ENCODE data around the gene GLS.
"Not testable (repeated sequence)": the region's sequence is repeated elsewhere in the genome, so short reads cannot be mapped to it uniquely, and the experiment has no call there.

GLS gene

DNA sequence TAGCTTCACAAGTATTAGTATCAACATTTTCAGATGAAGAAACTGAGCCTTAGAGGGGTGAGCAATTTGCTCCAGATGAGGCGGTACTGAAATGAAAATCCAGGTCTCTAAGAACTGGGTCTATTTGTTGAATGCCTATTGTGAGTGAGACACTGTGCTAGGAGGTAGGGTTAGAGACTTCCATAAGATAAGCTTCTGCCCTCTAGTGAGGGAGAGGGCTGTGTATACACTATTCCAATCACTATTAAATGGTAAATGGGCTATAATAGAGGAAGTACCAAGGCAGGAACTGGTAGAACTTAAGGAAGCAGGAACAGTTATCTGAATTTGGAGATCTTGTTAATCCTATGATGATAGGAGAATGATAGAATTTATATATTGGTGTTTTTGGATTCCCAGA lies 23.6 kb upstream of the GLS start:
- no peak for DNase-seq (ENCODE audit: low read depth)

- no peak for DNase-seq (ENCODE audit: low read depth)
These were observed 21.8 kb upstream of the GLS start for GRCh38 chr2:190858817-190859216.

- no peak for DNase-seq (ENCODE audit: low read depth)
These were observed 21.0 kb upstream of the GLS start for GRCh38 chr2:190859347-190860297.

DNA sequence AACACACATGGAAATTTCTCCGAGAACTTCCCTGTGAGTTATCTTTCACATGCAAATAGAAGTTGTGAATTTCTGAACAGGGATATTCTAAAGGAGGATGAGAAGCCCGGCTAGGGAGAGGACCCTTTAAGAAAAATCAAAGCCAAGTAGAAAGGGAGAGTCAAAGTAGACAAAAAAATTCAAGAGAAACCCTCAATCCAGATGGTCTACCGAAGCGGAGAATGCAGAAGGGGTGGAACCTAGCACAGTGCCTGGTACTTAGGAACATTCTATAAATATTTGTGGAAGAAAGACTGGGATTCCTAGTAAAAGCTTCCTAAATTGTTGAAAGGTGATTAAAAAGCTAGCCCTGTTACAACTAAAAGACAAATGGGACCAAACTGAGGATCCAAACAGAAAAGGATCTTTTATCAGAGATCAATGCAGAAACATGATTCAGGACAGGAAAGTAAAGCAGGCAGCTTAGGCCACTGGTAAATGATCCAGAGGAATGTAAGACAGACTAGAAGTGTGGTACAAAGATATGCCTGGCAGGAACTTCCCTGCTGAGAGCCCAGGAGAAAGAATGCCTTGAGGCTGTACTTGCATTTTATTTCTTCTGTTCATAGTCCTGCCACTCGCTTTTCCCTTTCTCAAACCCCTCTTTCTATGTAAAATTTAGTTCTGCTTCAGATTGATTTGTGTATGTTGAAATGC lies 19.5 kb upstream of the GLS start:
- no peak for DNase-seq (ENCODE audit: low read depth)

DNA sequence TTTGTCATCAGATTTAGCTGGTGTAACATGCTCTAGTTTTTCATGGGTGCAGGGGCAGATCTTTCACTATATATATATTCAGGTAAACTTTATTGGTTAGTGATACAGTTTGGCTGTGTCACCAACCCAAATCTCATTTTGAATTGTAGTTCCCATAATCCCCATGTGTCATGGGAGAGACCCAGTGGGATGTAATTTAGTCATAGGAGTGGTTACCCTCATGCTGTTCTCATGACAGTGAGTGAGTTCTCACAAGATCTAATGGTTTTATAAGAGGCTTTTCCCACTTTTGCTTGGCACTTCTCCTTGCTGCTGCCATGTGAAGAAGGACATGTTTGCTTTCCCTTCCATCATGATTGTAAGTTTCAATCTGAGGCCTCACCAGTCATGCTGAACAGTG lies 18.5 kb upstream of the GLS start:
- DNase-seq (ENCODE audit: low read depth): not testable (repeated sequence)

DNA sequence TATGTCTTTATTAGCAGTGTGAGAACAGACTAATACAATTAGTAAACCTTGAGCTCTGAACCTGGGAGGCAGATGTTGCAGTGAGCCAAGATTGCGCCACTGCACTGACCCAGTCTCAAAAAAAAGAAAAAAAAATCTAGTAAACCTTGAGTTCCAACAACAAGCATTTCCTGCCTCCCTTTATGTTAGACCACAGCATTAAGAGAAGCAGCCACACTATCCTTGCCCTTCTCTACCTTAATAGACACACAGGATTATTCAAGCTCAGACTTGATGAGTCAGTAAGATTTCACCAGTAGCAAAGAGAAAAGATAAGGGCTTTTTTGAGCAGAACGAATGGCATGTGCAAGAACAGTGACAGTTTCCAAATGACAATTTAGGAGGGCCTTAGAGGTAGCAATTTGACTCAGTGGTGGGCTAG lies 18.0 kb upstream of the GLS start:
- DNase-seq (ENCODE audit: low read depth): no peak

DNA sequence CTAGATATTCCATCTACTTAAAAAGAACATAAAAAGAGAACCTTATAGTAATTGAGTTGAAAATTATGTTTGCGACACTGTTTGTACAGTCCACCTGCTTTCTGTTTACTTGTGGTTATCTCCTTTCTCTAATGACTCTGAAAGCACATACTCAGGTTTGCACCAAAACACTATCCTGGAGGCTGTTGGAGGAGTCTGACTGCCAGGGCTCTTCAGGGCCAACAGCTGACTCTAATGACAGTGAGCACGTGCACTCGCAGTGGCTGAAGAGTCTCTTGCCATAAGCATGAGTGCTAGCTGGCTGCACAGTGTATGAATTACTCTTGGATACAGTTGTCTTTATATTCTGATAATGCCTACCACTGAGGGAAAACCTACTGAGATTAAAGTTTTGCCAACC lies 16.7 kb upstream of the GLS start:
- no peak for DNase-seq (ENCODE audit: low read depth)

DNA sequence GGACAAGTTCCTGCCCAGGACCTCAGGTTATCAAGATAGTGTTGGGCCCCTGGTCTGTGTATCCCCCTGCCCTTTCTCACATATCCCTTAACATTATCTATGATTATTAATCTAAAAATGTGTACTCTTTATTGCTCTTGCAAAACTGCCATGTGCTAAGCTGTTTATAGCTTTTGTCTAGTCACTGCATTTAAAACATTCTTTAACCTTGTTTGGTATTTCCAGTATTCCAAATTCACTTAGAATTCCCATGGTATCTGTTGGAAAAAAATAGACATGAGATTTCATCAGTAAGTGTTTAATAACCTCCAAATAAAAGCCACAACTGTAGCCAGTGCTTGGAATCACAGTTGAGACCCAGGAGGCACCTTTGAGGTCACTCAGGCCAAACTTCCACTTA lies 16.2 kb upstream of the GLS start:
- no peak for DNase-seq (ENCODE audit: low read depth)

DNA sequence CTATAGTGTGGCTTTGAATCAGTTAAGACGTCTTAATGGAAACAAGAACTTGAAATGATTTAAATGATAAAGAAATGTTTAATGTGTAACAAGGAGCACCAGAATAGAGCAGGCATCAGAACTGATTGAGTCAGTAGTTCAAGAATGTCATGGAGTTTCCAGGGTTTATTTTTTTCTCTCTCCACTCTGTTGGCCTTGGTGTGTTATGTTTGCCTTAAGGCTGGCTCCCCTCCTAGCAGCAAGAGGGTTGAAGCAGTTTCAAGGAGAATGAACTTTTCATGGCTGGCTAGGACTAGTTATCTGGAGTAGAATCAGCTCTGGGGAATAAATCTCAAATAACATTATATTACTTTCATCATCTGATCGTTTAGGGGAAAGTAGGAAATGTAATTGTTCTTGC lies 13.4 kb upstream of the GLS start:
- no peak for DNase-seq (ENCODE audit: low read depth)

- no peak for DNase-seq (ENCODE audit: low read depth)
These were observed 12.8 kb upstream of the GLS start for GRCh38 chr2:190867832-190868231.

- DNase-seq (ENCODE audit: low read depth): no peak
These were observed 10.9 kb upstream of the GLS start for GRCh38 chr2:190869721-190870120.

- not testable (repeated sequence) for DNase-seq (ENCODE audit: low read depth)
These were observed 7.2 kb upstream of the GLS start for GRCh38 chr2:190873451-190873850.

- no peak for DNase-seq (ENCODE audit: low read depth)
These were observed 4.7 kb upstream of the GLS start for GRCh38 chr2:190875891-190876290.

DNA sequence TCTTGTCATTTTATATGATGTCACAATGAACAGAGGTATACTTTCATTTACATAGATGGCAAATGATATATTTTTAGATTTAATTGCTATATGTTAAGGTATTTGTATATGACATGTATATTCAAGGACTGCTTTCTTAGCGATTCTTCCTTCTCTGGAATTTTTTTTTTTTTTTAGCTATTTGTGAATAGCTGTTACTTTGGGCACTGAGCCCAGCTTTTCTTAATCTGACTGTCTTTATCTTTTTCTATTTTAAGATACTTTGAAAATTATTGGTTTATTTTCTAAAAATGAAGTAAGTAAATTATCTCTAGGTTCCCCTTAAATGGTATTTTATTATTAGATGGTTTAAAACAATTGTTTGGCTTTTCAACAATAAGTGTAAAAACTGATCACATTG lies 4.0 kb upstream of the GLS start:
- DNase-seq (ENCODE audit: low read depth): no peak

- DNase-seq (ENCODE audit: low read depth): no peak
These were observed 3.2 kb upstream of the GLS start for GRCh38 chr2:190877436-190877835.

DNA sequence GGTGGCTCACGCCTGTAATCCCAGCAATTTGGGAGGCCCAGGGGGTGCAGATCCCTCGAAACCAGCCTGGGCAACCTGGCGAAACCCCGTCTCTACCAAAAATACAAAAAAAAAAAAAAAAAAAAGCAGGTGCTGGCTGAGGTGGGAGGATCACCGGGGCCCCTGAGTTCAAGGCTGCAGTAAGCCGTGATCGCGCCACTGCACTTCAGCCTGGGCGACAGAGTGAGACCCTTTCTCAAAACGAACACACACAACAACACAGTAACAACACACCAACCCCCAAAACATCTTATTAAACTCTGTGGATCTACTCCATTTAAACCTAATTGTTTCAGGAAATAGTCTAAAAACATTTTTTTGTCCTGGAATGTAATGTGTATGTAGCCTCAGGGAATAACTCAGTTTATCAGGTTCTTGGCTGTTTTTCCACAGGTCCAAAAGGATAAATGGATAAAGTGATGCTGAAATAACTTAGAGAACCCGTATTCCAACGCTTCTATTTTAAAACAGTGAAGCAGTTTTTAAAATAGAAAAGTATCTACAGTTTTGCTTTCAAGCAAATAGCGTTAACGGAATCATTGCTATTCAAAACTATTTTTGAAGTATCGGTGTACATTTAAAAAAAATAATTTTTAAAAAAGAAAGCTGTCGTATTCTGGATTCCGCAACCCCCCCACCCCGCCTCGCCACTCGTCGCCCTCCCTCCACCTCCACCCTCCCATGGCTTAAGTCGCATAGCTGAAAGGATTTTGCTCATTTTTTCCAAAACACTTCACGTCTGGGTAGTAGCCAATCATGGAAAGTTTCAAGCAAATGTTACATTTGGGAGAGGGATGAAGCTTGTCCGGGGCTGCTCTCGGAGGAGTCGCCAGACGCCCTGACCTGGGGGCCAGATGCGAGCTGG lies 895 bp upstream of the GLS start:
- peak; percentile 35 for DNase-seq (ENCODE audit: low read depth)

- DNase-seq (ENCODE audit: low read depth): no peak
These were observed 520 bp downstream of the GLS start for GRCh38 chr2:190881084-190881597.

- peak; percentile 55 for DNase-seq (ENCODE audit: low read depth)
These were observed 1.2 kb downstream of the GLS start for GRCh38 chr2:190881598-190882410.

DNA sequence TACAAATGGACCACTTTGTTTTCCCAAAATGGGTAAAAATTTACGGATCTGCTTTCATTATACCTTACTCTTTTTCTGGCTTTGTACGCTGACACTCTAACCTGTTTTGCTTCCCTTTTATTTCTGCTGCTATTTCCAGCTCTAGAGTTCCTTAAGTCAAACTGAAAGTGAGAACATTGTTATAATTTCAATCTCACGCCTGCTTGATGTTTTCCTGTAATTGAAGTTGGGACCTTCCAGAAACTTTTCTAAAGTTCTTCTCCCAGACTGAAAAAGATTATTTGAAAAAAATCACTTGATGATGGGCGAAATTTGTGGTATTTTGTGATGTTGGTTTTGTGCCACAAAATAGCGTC lies 1.8 kb downstream of the GLS start:
- no peak for DNase-seq (ENCODE audit: low read depth)

GRCh38 chr2:190882856-190883582 lies 2.4 kb downstream of the GLS start:
- DNase-seq (ENCODE audit: low read depth): no peak

GRCh38 chr2:190885844-190886243 lies 5.2 kb downstream of the GLS start:
- DNase-seq (ENCODE audit: low read depth): not testable (repeated sequence)

Data from stimulated activated CD8-positive, alpha-beta memory T cell treated with anti-CD3 and anti-CD28 coated beads, Interleukin-12 subunit alpha, Interleukin-12 subunit beta, amount 100 ng/mL, for 1 hour (primary cell).